ENCODE data around the gene KRTAP3-2.
"Not testable (repeated sequence)": the region's sequence is repeated elsewhere in the genome, so short reads cannot be mapped to it uniquely, and the experiment has no call there.

Gene KRTAP3-2

GRCh38 chr17:40999563-40999962 lies at the start of gene KRTAP3-2:
TSS of gene KRTAP3-2 (minus strand) at chr17:40999906. CDS start at chr17:40999853, 53 bp downstream.
- not testable (repeated sequence) for H3K36me3 ChIP-seq (ENCODE audit: control insufficient read depth, insufficient read depth, low read length); H3K4me1 ChIP-seq (ENCODE audit: control insufficient read depth, insufficient read depth, low read length); H3K9me3 ChIP-seq (ENCODE audit: control insufficient read depth, insufficient read depth, low read length); H3K9ac ChIP-seq (ENCODE audit: low read depth, low read length); H3K4me3 ChIP-seq (ENCODE audit: low read depth, low read length); H3K27me3 ChIP-seq (ENCODE audit: control insufficient read depth, insufficient read depth, low read length); H3K27ac ChIP-seq (ENCODE audit: low read depth, low read length)

GRCh38 chr17:41049110-41049509 lies 49.4 kb upstream of the KRTAP3-2 start:
- Histone ChIP-seq H3K27ac (ENCODE audit: low read depth, low read length) (no peak overlapping the region), H3K9ac (ENCODE audit: low read depth, low read length) (no peak overlapping the region), H3K9me3 (ENCODE audit: control insufficient read depth, insufficient read depth, low read length) (no peaks in the 10 kb centered on the region), H3K4me1 (ENCODE audit: control insufficient read depth, insufficient read depth, low read length) (0 out of 2 replicates have a peak, but pooled peaks cover 5% of the 10 kb centered on the region), H3K4me3 (ENCODE audit: low read depth, low read length) (no peak overlapping the region), H3K27me3 (ENCODE audit: control insufficient read depth, insufficient read depth, low read length) (no peaks in the 10 kb centered on the region), H3K36me3 (ENCODE audit: control insufficient read depth, insufficient read depth, low read length) (no peaks in the 10 kb centered on the region)

GRCh38 chr17:41048441-41048840 lies 48.7 kb upstream of the KRTAP3-2 start:
- no peaks in the 10 kb centered on the region for H3K27me3 ChIP-seq (ENCODE audit: control insufficient read depth, insufficient read depth, low read length)
- no peak overlapping the region for H3K4me3 ChIP-seq (ENCODE audit: low read depth, low read length)
- no peaks in the 10 kb centered on the region for H3K36me3 ChIP-seq (ENCODE audit: control insufficient read depth, insufficient read depth, low read length)
- H3K9ac ChIP-seq (ENCODE audit: low read depth, low read length), result no peak overlapping the region
- no peaks in the 10 kb centered on the region for H3K9me3 ChIP-seq (ENCODE audit: control insufficient read depth, insufficient read depth, low read length)
- 0 out of 2 replicates have a peak, but pooled peaks cover 5% of the 10 kb centered on the region for H3K4me1 ChIP-seq (ENCODE audit: control insufficient read depth, insufficient read depth, low read length)
- no peak overlapping the region for H3K27ac ChIP-seq (ENCODE audit: low read depth, low read length)

GRCh38 chr17:41046735-41047465 lies 47.2 kb upstream of the KRTAP3-2 start, which contains the start of gene KRTAP2-1:
TSS of gene KRTAP2-1 (minus strand) at chr17:41047316. CDS start at chr17:41047267, 49 bp downstream.
- not testable (repeated sequence) for H3K27ac ChIP-seq (ENCODE audit: low read depth, low read length); H3K4me1 ChIP-seq (ENCODE audit: control insufficient read depth, insufficient read depth, low read length); H3K4me3 ChIP-seq (ENCODE audit: low read depth, low read length); H3K27me3 ChIP-seq (ENCODE audit: control insufficient read depth, insufficient read depth, low read length); H3K36me3 ChIP-seq (ENCODE audit: control insufficient read depth, insufficient read depth, low read length); H3K9ac ChIP-seq (ENCODE audit: low read depth, low read length); H3K9me3 ChIP-seq (ENCODE audit: control insufficient read depth, insufficient read depth, low read length)

- Histone ChIP-seq H3K27me3 (ENCODE audit: control insufficient read depth, insufficient read depth, low read length) (no peaks in the 10 kb centered on the region), H3K4me1 (ENCODE audit: control insufficient read depth, insufficient read depth, low read length) (peaks cover 13% of the 10 kb centered on the region)
These were observed 43.2 kb upstream of the KRTAP3-2 start for GRCh38 chr17:41042953-41043352.

GRCh38 chr17:41040783-41041571 lies 41.3 kb upstream of the KRTAP3-2 start, which contains the start of gene KRTAP1-1:
TSS of gene KRTAP1-1 (minus strand) at chr17:41041450. CDS start at chr17:41041397, 53 bp downstream.
- not testable (repeated sequence) for H3K36me3 ChIP-seq (ENCODE audit: control insufficient read depth, insufficient read depth, low read length); H3K4me3 ChIP-seq (ENCODE audit: low read depth, low read length); H3K27ac ChIP-seq (ENCODE audit: low read depth, low read length); H3K27me3 ChIP-seq (ENCODE audit: control insufficient read depth, insufficient read depth, low read length); H3K9me3 ChIP-seq (ENCODE audit: control insufficient read depth, insufficient read depth, low read length); H3K9ac ChIP-seq (ENCODE audit: low read depth, low read length)
- H3K4me1 ChIP-seq (ENCODE audit: control insufficient read depth, insufficient read depth, low read length), result peaks cover 24% of the 10 kb centered on the region

More at GRCh38 chr17:41042953-41043352, 43.2 kb upstream of the KRTAP3-2 start:
- Histone ChIP-seq H3K9me3 (ENCODE audit: control insufficient read depth, insufficient read depth, low read length) (no peaks in the 10 kb centered on the region), H3K36me3 (ENCODE audit: control insufficient read depth, insufficient read depth, low read length) (no peaks in the 10 kb centered on the region), H3K27ac (ENCODE audit: low read depth, low read length) (no peak overlapping the region), H3K9ac (ENCODE audit: low read depth, low read length) (no peak overlapping the region), H3K4me3 (ENCODE audit: low read depth, low read length) (no peak overlapping the region)

GRCh38 chr17:41037853-41038350 lies 38.2 kb upstream of the KRTAP3-2 start:
- H3K27me3 ChIP-seq (ENCODE audit: control insufficient read depth, insufficient read depth, low read length), result no peaks in the 10 kb centered on the region
- no peaks in the 10 kb centered on the region for H3K36me3 ChIP-seq (ENCODE audit: control insufficient read depth, insufficient read depth, low read length)
- peaks cover 26% of the 10 kb centered on the region for H3K4me1 ChIP-seq (ENCODE audit: control insufficient read depth, insufficient read depth, low read length)
- no peak overlapping the region for H3K27ac ChIP-seq (ENCODE audit: low read depth, low read length)
- H3K4me3 ChIP-seq (ENCODE audit: low read depth, low read length), result no peak overlapping the region
- no peak overlapping the region for H3K9ac ChIP-seq (ENCODE audit: low read depth, low read length)
- no peaks in the 10 kb centered on the region for H3K9me3 ChIP-seq (ENCODE audit: control insufficient read depth, insufficient read depth, low read length)

- H3K36me3 ChIP-seq (ENCODE audit: control insufficient read depth, insufficient read depth, low read length); H3K4me3 ChIP-seq (ENCODE audit: low read depth, low read length); H3K9me3 ChIP-seq (ENCODE audit: control insufficient read depth, insufficient read depth, low read length); H3K27me3 ChIP-seq (ENCODE audit: control insufficient read depth, insufficient read depth, low read length); H3K9ac ChIP-seq (ENCODE audit: low read depth, low read length); H3K27ac ChIP-seq (ENCODE audit: low read depth, low read length): not testable (repeated sequence)
- H3K4me1 ChIP-seq (ENCODE audit: control insufficient read depth, insufficient read depth, low read length), result peaks cover 26% of the 10 kb centered on the region
These were observed 34.7 kb upstream of the KRTAP3-2 start, which contains the start of gene KRTAP1-3 for GRCh38 chr17:41034346-41034935. TSS of gene KRTAP1-3 (minus strand) at chr17:41034874. CDS start at chr17:41034821, 53 bp downstream.

- H3K9me3 ChIP-seq (ENCODE audit: control insufficient read depth, insufficient read depth, low read length), result no peaks in the 10 kb centered on the region
- no peaks in the 10 kb centered on the region for H3K4me1 ChIP-seq (ENCODE audit: control insufficient read depth, insufficient read depth, low read length)
- H3K36me3 ChIP-seq (ENCODE audit: control insufficient read depth, insufficient read depth, low read length), result no peaks in the 10 kb centered on the region
- no peak within 1 kb of the TSS for H3K4me3 ChIP-seq (ENCODE audit: low read depth, low read length)
- H3K27ac ChIP-seq (ENCODE audit: low read depth, low read length), result no peak within 1 kb of the TSS
- H3K27me3 ChIP-seq (ENCODE audit: control insufficient read depth, insufficient read depth, low read length), result no peaks in the 10 kb centered on the region
- no peak within 1 kb of the TSS for H3K9ac ChIP-seq (ENCODE audit: low read depth, low read length)
These were observed 30.0 kb upstream of the KRTAP3-2 start, which contains the start of gene KRTAP1-4 for GRCh38 chr17:41029633-41030245. TSS of gene KRTAP1-4 (minus strand) at chr17:41030195. CDS start at chr17:41030078, 117 bp downstream.

GRCh38 chr17:41026715-41027471 lies 27.2 kb upstream of the KRTAP3-2 start, which contains the start of gene KRTAP1-5:
TSS of gene KRTAP1-5 (minus strand) at chr17:41027208. CDS start at chr17:41027155, 53 bp downstream.
- Histone ChIP-seq H3K9me3 (ENCODE audit: control insufficient read depth, insufficient read depth, low read length) (no peaks in the 10 kb centered on the region), H3K36me3 (ENCODE audit: control insufficient read depth, insufficient read depth, low read length) (no peaks in the 10 kb centered on the region), H3K27me3 (ENCODE audit: control insufficient read depth, insufficient read depth, low read length) (no peaks in the 10 kb centered on the region), H3K9ac (ENCODE audit: low read depth, low read length) (no peak within 1 kb of the TSS), H3K4me3 (ENCODE audit: low read depth, low read length) (no peak within 1 kb of the TSS), H3K4me1 (ENCODE audit: control insufficient read depth, insufficient read depth, low read length) (no peaks in the 10 kb centered on the region), H3K27ac (ENCODE audit: low read depth, low read length) (no peak within 1 kb of the TSS)

Measured in HUES48 (cell line).